GM13976 (cell line): ENCODE results near the gene MCCC1.

ENCODE experiments used
- DNase-seq: peaks from one replicate; pipeline ENCODE4 v3.0.0; 2012; ENCODE audit warnings: low spot score
- in situ Hi-C: fragments of 300-500 bp; cut with MboI; formaldehyde crosslinking; loops from one replicate; pipeline ENCODE4 v1.12.0; 2022; ENCODE audit warnings: low sequenced_read_pairs, mixed read lengths, inconsistent platforms; ENCODE audit not compliant: unreplicated experiment
- TF ChIP-seq, protein P1 (sequence below): IDR thresholded peaks from 2 replicates; pipeline ENCODE4 v1.5.1; 2012; ENCODE audit warnings: borderline replicate concordance, mild to moderate bottlenecking; ENCODE audit not compliant: insufficient read depth; ENCODE audit errors: extremely low read depth, missing control alignments, control extremely low read depth

Gene MCCC1

GRCh38 chr3:183038757-183039156, 60.5 kb downstream of the MCCC1 start:
- TF ChIP-seq, protein P1, sequence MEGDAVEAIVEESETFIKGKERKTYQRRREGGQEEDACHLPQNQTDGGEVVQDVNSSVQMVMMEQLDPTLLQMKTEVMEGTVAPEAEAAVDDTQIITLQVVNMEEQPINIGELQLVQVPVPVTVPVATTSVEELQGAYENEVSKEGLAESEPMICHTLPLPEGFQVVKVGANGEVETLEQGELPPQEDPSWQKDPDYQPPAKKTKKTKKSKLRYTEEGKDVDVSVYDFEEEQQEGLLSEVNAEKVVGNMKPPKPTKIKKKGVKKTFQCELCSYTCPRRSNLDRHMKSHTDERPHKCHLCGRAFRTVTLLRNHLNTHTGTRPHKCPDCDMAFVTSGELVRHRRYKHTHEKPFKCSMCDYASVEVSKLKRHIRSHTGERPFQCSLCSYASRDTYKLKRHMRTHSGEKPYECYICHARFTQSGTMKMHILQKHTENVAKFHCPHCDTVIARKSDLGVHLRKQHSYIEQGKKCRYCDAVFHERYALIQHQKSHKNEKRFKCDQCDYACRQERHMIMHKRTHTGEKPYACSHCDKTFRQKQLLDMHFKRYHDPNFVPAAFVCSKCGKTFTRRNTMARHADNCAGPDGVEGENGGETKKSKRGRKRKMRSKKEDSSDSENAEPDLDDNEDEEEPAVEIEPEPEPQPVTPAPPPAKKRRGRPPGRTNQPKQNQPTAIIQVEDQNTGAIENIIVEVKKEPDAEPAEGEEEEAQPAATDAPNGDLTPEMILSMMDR = no peak
- in situ Hi-C loops = no loop called here
- no peak for DNase-seq

DNA sequence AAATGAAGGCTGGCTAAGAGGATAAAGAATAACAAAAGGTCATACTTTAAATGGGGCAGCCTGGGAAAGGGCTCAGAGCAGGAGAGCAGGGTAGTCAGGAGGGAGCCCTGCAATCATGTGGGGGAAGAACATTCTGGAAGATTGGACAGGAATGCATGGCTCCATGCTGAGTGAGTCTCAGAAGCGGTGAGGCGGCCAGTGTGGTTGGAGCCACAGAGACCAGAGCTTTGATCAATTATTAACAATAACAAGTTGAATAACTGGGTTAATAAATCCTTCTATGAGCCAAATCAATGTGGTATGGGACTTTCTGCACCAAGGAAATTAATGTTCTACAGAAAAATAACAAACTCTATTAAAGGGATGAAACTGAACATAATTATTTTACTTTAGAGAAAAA, 61.1 kb downstream of the MCCC1 start:
- in situ Hi-C loops = no loop called here
- TF ChIP-seq, protein P1 = no peak
- no peak for DNase-seq

GRCh38 chr3:183033746-183034145, 65.5 kb downstream of the MCCC1 start:
- in situ Hi-C loops = no loop called here
- TF ChIP-seq, protein P1 = no peak
- DNase-seq = no peak

DNA sequence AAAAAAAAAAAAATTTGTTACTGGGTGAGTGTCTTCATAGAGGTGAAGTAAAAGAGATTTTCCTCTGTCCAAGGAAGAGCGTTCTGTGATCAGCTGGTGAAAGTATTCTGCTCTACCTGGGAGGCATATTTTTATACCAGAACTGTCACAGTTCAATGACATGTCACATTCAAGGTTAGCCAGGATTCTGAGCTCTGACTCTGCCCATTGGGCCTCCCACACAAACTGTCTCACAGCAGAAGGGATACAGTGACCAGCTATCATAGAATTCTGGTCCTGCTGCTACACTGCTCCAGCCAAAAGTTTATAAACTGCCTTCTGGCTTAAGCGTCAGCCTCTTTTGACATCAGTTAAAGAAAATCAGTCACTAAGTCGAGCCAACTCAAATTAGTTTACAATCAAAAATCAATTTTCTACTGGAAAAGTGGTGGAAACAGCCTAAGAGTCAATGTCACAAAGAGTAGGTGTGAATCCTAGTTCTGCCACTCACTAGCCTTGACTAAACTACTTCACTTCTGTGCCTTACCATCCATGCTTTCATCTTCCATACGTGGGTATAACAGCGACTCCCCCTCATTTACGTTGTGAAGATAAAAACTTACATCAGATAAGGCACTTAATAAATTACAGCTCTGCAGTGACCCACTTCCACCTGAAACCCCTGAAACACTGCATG, 66.3 kb downstream of the MCCC1 start:
- in situ Hi-C loops = no loop called here
- TF ChIP-seq, protein P1 = no peak
- no peak for DNase-seq

DNA sequence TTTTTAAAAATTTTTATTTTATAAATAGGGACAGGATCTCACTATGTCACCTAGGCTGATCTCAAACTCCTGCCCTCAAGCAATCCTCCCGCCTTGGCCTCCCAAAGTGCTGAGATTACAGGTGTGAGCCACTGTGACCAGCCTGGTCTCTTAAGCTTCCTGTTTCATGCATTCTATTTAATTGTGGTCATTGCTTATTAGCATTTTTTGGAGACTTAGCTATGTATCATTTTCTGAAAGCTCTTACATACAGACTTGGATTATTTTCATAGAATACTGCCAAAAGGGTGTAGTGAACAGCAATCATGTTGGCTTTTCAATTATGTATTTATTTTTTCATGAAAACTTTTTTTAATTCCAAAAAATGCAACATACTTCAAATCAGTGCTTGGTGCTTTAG, 67.5 kb downstream of the MCCC1 start:
- TF ChIP-seq, protein P1 = no peak
- in situ Hi-C loops = no loop called here
- DNase-seq = no peak

- TF ChIP-seq, protein P1 = no peak
- in situ Hi-C loops = no loop called here
- DNase-seq = no peak
Observed at GRCh38 chr3:183028416-183028815, 70.9 kb downstream of the MCCC1 start.

DNA sequence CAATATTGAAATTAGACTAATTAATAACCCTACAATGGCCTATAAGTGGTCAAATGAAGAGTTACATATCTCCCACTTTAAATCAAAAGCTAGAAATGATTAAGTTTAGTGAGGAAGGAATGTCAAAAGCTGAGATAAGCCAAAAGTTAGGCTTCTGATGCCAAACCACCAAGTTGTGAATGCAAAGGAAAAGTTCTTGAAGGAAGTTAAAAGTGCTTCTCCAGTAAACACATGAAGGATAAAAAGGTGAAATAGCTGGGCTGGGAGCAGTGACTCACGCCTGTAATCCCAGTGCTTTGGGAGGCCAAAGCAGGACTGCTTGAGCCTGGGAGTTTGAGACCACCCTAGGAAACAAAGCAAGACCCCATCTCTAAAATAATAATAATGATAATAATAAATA, 72.0 kb downstream of the MCCC1 start:
- TF ChIP-seq, protein P1 = no peak

More for the DNA sequence above, 72.0 kb downstream of the MCCC1 start:
- no peak for DNase-seq
- in situ Hi-C loops = no loop called here
